Measurements from ENCODE around the gene POU3F1. TPM values are rescaled to one million over a fixed set of nuclear protein-coding genes. Genes with fewer than 3 reads are reported as not detected.
A peak's percentile ranks its signal among the peaks of the same experiment; 100 is the strongest.
"Not testable (repeated sequence)": the region's sequence is repeated elsewhere in the genome, so short reads cannot be mapped to it uniquely, and the experiment has no call there.

POU3F1 gene
- total and polyA plus RNA-seq, 4 donors = 2.3 to 4.9 (median 3.1) TPM

DNA sequence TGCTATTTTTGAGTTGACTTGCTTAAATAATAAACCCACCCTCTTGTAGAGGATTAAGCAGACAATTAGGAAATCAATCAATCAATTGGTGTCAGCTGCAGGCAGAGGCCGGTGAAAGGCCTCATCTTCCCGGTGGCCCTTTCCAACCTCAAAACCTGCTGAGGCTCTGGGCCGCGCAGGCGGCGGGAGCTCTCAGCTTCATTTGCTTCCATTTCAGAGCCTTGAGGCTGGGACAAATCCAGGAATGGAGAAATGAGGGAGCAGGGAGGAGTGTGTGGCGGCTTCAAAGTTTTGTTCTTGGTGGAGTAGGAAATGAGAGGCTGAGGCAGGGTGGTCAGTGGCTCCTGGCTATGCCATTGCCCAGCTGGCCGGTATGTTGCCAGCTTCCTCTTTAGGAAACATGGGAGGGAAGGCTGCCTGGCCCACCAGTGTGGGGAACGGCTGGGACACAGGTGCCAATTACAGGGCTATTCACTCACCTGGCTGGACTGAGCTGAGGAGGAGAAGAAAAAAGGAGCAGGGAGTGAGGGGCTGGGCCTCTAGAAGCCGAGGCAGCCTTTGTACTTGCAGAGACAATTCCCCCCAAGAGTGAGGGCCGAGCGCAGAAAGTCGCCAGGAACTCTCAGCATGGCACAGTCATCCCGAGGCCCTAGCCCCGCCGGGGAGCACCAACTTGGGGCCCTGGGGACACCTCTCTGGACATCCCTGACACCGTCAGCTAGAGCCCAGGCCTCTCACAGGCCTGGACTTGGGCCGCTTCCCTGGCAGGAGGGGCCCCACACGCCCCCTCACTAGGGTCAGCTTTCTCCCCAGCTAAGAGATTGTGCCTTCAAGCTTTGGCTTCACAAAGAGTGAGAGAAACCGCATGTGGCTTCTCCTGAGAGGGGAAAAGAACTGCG is 4.4 kb downstream of the POU3F1 start:
- no peak for DNase-seq (ENCODE audit: low read depth in 4 of 6, low spot score in 6 of 6)
- peaks cover 36% of the 10 kb centered on the region for H3K4me1 ChIP-seq (ENCODE audit: control insufficient read depth, insufficient read depth, low read length)
- no peak overlapping the region for H3K27ac ChIP-seq (ENCODE audit: low read depth, low read length)
- H3K4me3 ChIP-seq (ENCODE audit: low read depth, low read length) = peak overlapping the region; percentile 57
- peaks cover 53% of the 10 kb centered on the region for H3K27me3 ChIP-seq (ENCODE audit: control insufficient read depth, insufficient read depth, low read length)
- H3K36me3 ChIP-seq (ENCODE audit: control insufficient read depth, insufficient read depth, low read length) = peaks cover 3% of the 10 kb centered on the region
- WGBS (ENCODE audit: insufficient coverage) = 70% methylated on average over 18 of the region's 21 CpGs
- H3K9me3 ChIP-seq (ENCODE audit: control insufficient read depth, insufficient read depth, low read length) = no peaks in the 10 kb centered on the region

DNA sequence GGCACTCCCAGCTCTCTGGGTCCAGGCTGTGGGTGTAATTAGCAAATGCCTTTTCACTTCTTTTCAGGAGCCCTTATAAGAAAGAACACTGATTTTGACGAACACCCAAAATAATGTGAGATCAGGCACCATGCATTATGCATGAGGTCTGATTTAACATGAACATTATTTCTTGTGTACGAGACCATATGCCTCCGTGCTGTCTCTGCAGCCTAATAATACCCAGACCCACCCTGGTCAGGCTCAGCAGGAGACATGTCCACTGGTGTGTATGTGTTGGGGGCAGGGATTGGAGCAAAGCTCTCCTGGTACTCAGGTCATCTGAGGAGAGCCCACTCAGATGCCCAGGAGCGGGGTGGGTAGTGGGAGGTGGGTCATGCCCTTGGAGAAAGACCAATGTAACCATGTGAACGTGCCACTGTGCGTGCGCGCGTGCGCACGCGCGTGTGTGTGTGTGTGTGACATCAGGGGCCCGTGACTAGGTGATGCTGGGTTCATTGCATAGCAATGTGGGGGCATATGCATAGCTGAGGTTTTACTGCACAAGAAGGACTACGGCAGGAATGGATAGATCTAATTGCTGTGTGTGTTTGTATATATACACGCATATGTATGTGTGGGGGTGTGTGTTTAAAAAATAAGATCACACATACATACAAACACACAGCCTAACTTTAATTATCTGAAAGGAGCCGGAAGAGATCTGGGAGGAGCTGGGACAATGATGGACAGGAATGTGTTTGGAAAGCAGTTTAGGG is 7.1 kb downstream of the POU3F1 start:
- peaks cover 6% of the 10 kb centered on the region for H3K36me3 ChIP-seq (ENCODE audit: control insufficient read depth, insufficient read depth, low read length)
- WGBS (ENCODE audit: insufficient coverage) = 89% methylated on average over 13 of the region's 17 CpGs

DNA sequence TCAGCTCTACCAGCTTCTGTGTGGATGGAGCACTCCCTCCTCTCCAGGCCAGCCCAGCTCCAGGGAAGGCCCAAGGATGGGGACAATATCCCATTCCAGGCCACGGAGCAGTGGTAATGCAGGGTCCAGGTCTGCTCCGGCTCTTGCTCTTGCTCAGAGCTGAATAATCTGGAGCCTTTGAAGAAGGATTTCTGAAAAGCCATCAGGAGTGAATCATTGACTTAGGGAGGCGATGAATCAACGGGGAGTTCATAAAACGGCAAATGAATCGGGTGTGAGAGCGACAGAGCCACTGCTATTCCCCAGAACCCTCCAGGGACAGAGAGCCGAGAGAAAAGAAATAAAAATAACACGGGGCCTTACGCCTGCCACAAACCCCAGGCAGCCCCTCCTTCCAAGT is 7.7 kb downstream of the POU3F1 start:
- H3K27ac ChIP-seq (ENCODE audit: low read depth, low read length) = no peak overlapping the region
- WGBS (ENCODE audit: insufficient coverage) = 68% methylated on average over 4 of the region's 10 CpGs
- DNase-seq (ENCODE audit: low read depth in 4 of 6, low spot score in 6 of 6) = peak in 1 of 6 donors; percentile 73

More for the DNA sequence above, 7.1 kb downstream of the POU3F1 start:
- Histone ChIP-seq H3K27me3 (ENCODE audit: control insufficient read depth, insufficient read depth, low read length) (peaks cover 41% of the 10 kb centered on the region), H3K4me3 (ENCODE audit: low read depth, low read length) (no peak overlapping the region), H3K4me1 (ENCODE audit: control insufficient read depth, insufficient read depth, low read length) (peaks cover 36% of the 10 kb centered on the region), H3K27ac (ENCODE audit: low read depth, low read length) (no peak overlapping the region), H3K9me3 (ENCODE audit: control insufficient read depth, insufficient read depth, low read length) (no peaks in the 10 kb centered on the region)
- DNase-seq (ENCODE audit: low read depth in 4 of 6, low spot score in 6 of 6) = no peak

DNA sequence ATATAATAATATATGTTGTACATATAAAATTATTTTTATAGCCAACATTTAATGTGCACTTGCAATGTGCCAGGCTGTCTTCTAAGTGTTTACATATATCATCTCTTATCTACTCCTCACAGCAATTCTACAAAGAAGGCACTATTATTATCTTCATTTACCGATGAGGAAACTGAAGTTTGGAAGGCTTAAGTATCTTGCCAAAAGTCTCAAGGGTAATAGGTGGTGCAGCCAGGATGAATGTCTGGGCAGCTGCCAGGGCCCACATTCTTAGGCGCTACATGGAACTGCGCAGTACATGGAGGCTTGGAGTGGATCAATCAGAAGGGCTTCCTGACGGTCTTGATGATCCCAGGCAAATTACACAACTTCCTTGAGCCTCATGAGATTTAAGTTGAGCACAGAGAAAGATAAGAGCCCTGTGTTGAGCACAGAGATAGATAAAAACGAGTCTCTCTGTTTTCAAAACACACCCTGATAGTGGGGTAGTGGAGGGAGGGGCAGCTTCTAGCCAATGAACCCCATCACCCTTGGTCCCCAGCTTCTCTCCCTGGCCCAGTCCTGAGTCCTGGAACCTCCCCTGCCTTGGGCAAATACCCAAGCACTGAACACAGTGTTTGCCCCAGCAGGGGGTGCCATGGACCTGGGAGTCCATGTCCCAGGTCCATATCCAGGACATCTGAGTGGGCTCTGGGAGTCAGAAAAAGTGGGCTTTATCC is 9.2 kb downstream of the POU3F1 start:
- Histone ChIP-seq H3K9me3 (ENCODE audit: control insufficient read depth, insufficient read depth, low read length) (no peaks in the 10 kb centered on the region), H3K36me3 (ENCODE audit: control insufficient read depth, insufficient read depth, low read length) (peaks cover 4% of the 10 kb centered on the region), H3K4me3 (ENCODE audit: low read depth, low read length) (no peak overlapping the region), H3K27ac (ENCODE audit: low read depth, low read length) (no peak overlapping the region), H3K4me1 (ENCODE audit: control insufficient read depth, insufficient read depth, low read length) (peaks cover 26% of the 10 kb centered on the region), H3K27me3 (ENCODE audit: control insufficient read depth, insufficient read depth, low read length) (peaks cover 20% of the 10 kb centered on the region)
- no peak for DNase-seq (ENCODE audit: low read depth in 4 of 6, low spot score in 6 of 6)
- 100% methylated on average over 1 of the region's 5 CpGs for WGBS (ENCODE audit: insufficient coverage)

More for the DNA sequence above, 7.7 kb downstream of the POU3F1 start:
- Histone ChIP-seq H3K36me3 (ENCODE audit: control insufficient read depth, insufficient read depth, low read length) (peaks cover 6% of the 10 kb centered on the region), H3K4me1 (ENCODE audit: control insufficient read depth, insufficient read depth, low read length) (peaks cover 30% of the 10 kb centered on the region), H3K4me3 (ENCODE audit: low read depth, low read length) (no peak overlapping the region), H3K9me3 (ENCODE audit: control insufficient read depth, insufficient read depth, low read length) (no peaks in the 10 kb centered on the region), H3K27me3 (ENCODE audit: control insufficient read depth, insufficient read depth, low read length) (peaks cover 35% of the 10 kb centered on the region)

DNA sequence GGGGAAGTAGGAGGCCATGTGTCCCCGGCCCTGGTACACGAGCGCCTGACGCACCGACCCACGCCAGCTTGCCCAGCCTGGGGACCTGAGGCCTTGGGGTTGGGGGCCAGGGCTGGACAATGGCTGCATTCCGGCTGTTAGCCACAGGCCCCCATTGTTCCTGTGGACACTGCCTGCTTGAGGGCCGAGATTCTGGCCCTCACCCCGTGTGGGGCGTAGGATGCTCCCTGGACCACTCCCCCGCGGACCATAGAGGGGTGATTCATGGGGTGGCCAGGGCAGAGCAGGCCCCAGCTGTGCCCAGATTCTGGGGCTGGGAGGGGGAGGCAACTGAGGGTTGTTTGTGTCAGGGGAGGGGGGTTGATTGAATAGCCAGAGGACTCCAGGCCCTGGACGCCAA is 11.7 kb downstream of the POU3F1 start:
- DNase-seq (ENCODE audit: low read depth in 4 of 6, low spot score in 6 of 6) = no peak
- Histone ChIP-seq H3K36me3 (ENCODE audit: control insufficient read depth, insufficient read depth, low read length) (peaks cover 3% of the 10 kb centered on the region), H3K27ac (ENCODE audit: low read depth, low read length) (peak overlapping the region; percentile 69), H3K9me3 (ENCODE audit: control insufficient read depth, insufficient read depth, low read length) (no peaks in the 10 kb centered on the region), H3K4me3 (ENCODE audit: low read depth, low read length) (no peak overlapping the region), H3K27me3 (ENCODE audit: control insufficient read depth, insufficient read depth, low read length) (no peaks in the 10 kb centered on the region), H3K4me1 (ENCODE audit: control insufficient read depth, insufficient read depth, low read length) (peaks cover 38% of the 10 kb centered on the region)
- WGBS (ENCODE audit: insufficient coverage) = 89% methylated on average over 13 of the region's 13 CpGs

DNA sequence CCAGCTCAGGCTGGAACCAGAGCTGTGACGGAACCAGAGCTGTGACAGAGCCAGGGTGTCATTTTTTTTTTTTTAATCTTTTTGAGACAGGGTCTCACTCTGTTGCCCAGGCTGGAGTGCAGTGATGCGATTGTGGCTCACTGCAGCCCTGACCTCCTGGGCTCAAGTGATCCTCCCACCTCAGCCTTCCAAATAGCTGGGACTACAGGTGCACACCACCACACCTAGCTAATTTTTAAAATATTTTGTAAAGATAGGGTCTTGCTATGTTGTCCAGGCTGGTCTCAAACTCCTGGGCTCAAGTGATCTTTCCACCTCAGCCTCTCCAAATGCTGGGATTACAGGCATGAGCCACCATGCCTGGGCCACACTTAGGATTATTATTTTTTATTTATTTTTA is 13.6 kb downstream of the POU3F1 start:
- not testable (repeated sequence) for H3K27ac ChIP-seq (ENCODE audit: low read depth, low read length); H3K9me3 ChIP-seq (ENCODE audit: control insufficient read depth, insufficient read depth, low read length); DNase-seq (ENCODE audit: low read depth in 4 of 6, low spot score in 6 of 6); H3K4me3 ChIP-seq (ENCODE audit: low read depth, low read length); H3K27me3 ChIP-seq (ENCODE audit: control insufficient read depth, insufficient read depth, low read length); H3K36me3 ChIP-seq (ENCODE audit: control insufficient read depth, insufficient read depth, low read length)
- WGBS (ENCODE audit: insufficient coverage) = no CpG with 5 or more reads among the region's 2 CpGs
- H3K4me1 ChIP-seq (ENCODE audit: control insufficient read depth, insufficient read depth, low read length) = peaks cover 47% of the 10 kb centered on the region

DNA sequence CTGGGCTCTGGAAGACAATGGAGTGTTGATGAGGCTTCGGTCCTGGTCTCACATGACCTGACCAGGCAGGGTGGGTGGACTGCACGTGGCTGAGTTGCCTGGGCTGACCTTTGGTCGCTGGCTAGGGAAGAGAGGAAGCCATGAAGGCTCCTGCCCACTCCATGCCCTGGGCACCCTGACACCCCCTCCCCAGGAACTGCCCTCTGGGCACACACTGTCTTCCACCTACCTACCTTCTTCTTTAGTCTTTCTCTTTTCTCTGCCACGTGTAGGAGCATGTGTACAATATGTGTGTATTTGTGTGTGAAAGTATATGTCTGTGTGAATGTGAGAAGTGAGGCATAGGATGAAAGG is 15.1 kb downstream of the POU3F1 start:
- no peak overlapping the region for H3K4me3 ChIP-seq (ENCODE audit: low read depth, low read length)
- 80% methylated on average over 3 of the region's 4 CpGs for WGBS (ENCODE audit: insufficient coverage)
- H3K36me3 ChIP-seq (ENCODE audit: control insufficient read depth, insufficient read depth, low read length) = peaks cover 5% of the 10 kb centered on the region
- H3K27me3 ChIP-seq (ENCODE audit: control insufficient read depth, insufficient read depth, low read length) = no peaks in the 10 kb centered on the region
- no peaks in the 10 kb centered on the region for H3K9me3 ChIP-seq (ENCODE audit: control insufficient read depth, insufficient read depth, low read length)
- DNase-seq (ENCODE audit: low read depth in 4 of 6, low spot score in 6 of 6) = no peak
- H3K4me1 ChIP-seq (ENCODE audit: control insufficient read depth, insufficient read depth, low read length) = peaks cover 46% of the 10 kb centered on the region
- peak overlapping the region; percentile 80 for H3K27ac ChIP-seq (ENCODE audit: low read depth, low read length)

DNA sequence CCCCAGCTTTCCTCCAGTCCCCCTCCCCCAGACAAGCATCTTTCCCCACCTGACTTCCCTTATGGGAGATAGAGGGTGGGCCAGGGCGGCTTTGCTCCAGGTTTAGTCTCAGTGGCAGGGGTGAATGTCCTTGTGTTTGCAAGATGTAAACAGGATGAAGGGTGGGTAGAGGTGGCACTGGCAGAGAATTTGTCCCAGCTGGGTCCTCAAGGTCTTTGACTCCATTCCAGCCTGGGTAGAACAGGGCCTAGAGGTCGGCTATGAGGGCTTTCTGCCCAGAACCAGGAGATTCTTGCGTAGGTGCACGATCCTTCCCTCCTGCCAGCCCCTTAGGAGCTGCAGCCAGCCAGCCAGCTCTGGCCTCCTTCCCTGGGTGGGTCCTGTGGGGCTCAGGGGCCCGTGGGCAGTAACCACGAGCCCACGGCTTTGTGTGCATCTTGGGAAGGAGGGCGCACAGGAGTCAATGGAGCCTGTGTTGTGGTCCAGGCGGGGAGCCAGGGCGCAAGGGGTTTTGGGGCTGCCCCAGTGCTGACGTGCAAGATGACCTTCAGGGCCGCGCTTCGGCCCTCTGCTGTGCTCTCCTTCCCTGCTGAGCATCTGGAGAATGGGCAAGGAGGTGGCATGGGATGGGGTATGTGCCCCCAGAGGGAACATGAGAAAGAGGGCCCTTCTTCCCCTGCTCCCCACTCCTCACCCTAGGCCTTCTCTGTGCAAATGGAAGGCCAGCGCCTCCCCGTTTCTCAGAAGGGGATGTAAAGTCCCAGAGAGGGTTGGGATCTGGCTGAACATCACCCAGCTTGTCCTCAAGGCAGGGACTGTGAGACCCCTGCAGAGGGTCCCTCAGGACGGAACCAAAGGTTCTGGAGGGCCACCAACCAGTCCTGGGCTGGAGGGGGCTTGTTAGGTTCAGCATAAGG is 15.7 kb downstream of the POU3F1 start:
- no peaks in the 10 kb centered on the region for H3K27me3 ChIP-seq (ENCODE audit: control insufficient read depth, insufficient read depth, low read length)
- 78% methylated on average over 16 of the region's 17 CpGs for WGBS (ENCODE audit: insufficient coverage)
- DNase-seq (ENCODE audit: low read depth in 4 of 6, low spot score in 6 of 6) = no peak
- H3K4me1 ChIP-seq (ENCODE audit: control insufficient read depth, insufficient read depth, low read length) = peaks cover 44% of the 10 kb centered on the region
- no peaks in the 10 kb centered on the region for H3K9me3 ChIP-seq (ENCODE audit: control insufficient read depth, insufficient read depth, low read length)
- H3K4me3 ChIP-seq (ENCODE audit: low read depth, low read length) = no peak overlapping the region
- peak overlapping the region; percentile 80 for H3K27ac ChIP-seq (ENCODE audit: low read depth, low read length)
- H3K36me3 ChIP-seq (ENCODE audit: control insufficient read depth, insufficient read depth, low read length) = peaks cover 11% of the 10 kb centered on the region

Data from spinal cord (tissue), 10 donors.